GM23338 (cell line): Measurements from ENCODE around the gene PDE4D. TPM values are rescaled to one million over a fixed set of nuclear protein-coding genes. Genes with fewer than 3 reads are reported as not detected.

ENCODE experiments used
- ATAC-seq: fragments of 200-7000 bp; cut with Tn5 transposase; 3 replicates; pipeline ENCODE4 v1.9.1; 2020
- DNase-seq: peaks from one replicate; pipeline ENCODE4 v3.0.0-alpha.2; 2015; ENCODE audit warnings: low spot score
- H2AFZ ChIP-seq: fragments of 200-600 bp; sonication (generic); 2 replicates; pipeline ENCODE4 v1.8.0; 2016; ENCODE audit warnings: antibody characterized with exemption, mild to moderate bottlenecking, moderate library complexity
- H3F3A ChIP-seq: fragments of 200-600 bp; sonication (generic); replicated peaks from 2 replicates; pipeline ENCODE4 v1.8.0; 2017; ENCODE audit warnings: antibody characterized with exemption, mixed run types, low read depth
- H3K27ac ChIP-seq: fragments of 200-600 bp; sonication (generic); 2 replicates; pipeline ENCODE4 v1.6.1; 2016; ENCODE audit warnings: low read depth
- H3K27me3 ChIP-seq: fragments of 200-600 bp; sonication (generic); 2 replicates; pipeline ENCODE4 v1.8.0; 2016; ENCODE audit warnings: mild to moderate bottlenecking, mixed run types, moderate library complexity; ENCODE audit not compliant: insufficient read depth
- H3K36me3 ChIP-seq: fragments of 200-600 bp; sonication (generic); 2 replicates; pipeline ENCODE4 v1.8.0; 2016; ENCODE audit warnings: mild to moderate bottlenecking; ENCODE audit not compliant: insufficient read depth
- H3K4me1 ChIP-seq: fragments of 200-600 bp; sonication (generic); 2 replicates; pipeline ENCODE4 v1.8.0; 2016; ENCODE audit warnings: mild to moderate bottlenecking, moderate library complexity; ENCODE audit not compliant: insufficient read depth
- H3K4me2 ChIP-seq: fragments of 200-600 bp; sonication (generic); 2 replicates; pipeline ENCODE4 v1.7.1; 2017; ENCODE audit warnings: mixed run types
- H3K4me3 ChIP-seq: fragments of 200-600 bp; sonication (generic); 2 replicates; pipeline ENCODE4 v1.6.1; 2016; ENCODE audit warnings: mixed run types
- H3K79me2 ChIP-seq: fragments of 200-600 bp; sonication (generic); replicated peaks from 2 replicates; pipeline ENCODE4 v1.8.0; 2017; ENCODE audit warnings: mild to moderate bottlenecking; ENCODE audit not compliant: insufficient read depth
- H3K9me2 ChIP-seq: fragments of 200-600 bp; sonication (generic); 2 replicates; pipeline ENCODE4 v1.8.0; 2017; ENCODE audit not compliant: insufficient read depth
- H4K20me1 ChIP-seq: fragments of 200-600 bp; sonication (generic); replicated peaks from 2 replicates; pipeline ENCODE4 v1.8.0; 2017; ENCODE audit warnings: mild to moderate bottlenecking; ENCODE audit not compliant: insufficient read depth
- H3K27ac Mint-ChIP-seq: 2 replicates; pipeline ENCODE4 v1.8.0; 2020; ENCODE audit warnings: inconsistent platforms, mild to moderate bottlenecking, moderate library complexity, mixed read lengths
- H3K27me3 Mint-ChIP-seq: 3 replicates; pipeline ENCODE4 v1.8.0; 2022; ENCODE audit warnings: low read depth, mild to moderate bottlenecking, moderate library complexity, mixed read lengths, inconsistent platforms; ENCODE audit not compliant: insufficient read depth, poor library complexity
- H3K36me3 Mint-ChIP-seq: 3 replicates; pipeline ENCODE4 v1.8.0; 2021; ENCODE audit warnings: low read depth, mild to moderate bottlenecking, inconsistent platforms, moderate library complexity, mixed read lengths
- H3K4me1 Mint-ChIP-seq: 3 replicates; pipeline ENCODE4 v1.8.0; 2020; ENCODE audit warnings: mild to moderate bottlenecking, inconsistent platforms, mixed read lengths
- H3K4me3 Mint-ChIP-seq: 3 replicates; pipeline ENCODE4 v1.8.0; 2021; ENCODE audit warnings: moderate library complexity, mild to moderate bottlenecking, inconsistent platforms, mixed read lengths
- H3K9me3 Mint-ChIP-seq: 3 replicates; pipeline ENCODE4 v1.8.0; 2020; ENCODE audit warnings: moderate library complexity, mild to moderate bottlenecking, inconsistent platforms, mixed read lengths
- EZH2 ChIP-seq: fragments of 200-600 bp; sonication (generic); IDR thresholded peaks from one replicate; pipeline ENCODE4 v1.8.0; 2017; ENCODE audit warnings: antibody characterized with exemption, mild to moderate bottlenecking, low read depth; ENCODE audit not compliant: unreplicated experiment
- EZH2phosphoT487 ChIP-seq: fragments of 200-600 bp; sonication (generic); IDR thresholded peaks from one replicate; pipeline ENCODE4 v1.8.1; 2018; ENCODE audit warnings: antibody characterized with exemption; ENCODE audit not compliant: unreplicated experiment
- polyA plus RNA-seq: library from polyadenylated mRNA; unstranded; fragments of >200 nt; fragmentation: Nextera tagmentation; extraction: Ambion mirVana; gene quantifications from 2 replicates; pipeline ENCODE4 v1.2.1, GENCODE V29; 2016
- total RNA-seq: library from RNA; depleted of rRNA; stranded (reverse); fragments of >200 nt; shearing (Covaris generic); gene quantifications from 2 replicates; pipeline ENCODE4 v1.2.3, GENCODE V29; 2014
- TF ChIP-seq, protein P1 (sequence below): IDR thresholded peaks from one replicate; pipeline ENCODE4 v1.6.1; 2018; ENCODE audit warnings: antibody characterized with exemption; ENCODE audit not compliant: unreplicated experiment
- TF ChIP-seq, protein P2 (sequence below), 2 experiments: fragments of 200-600 bp in 1 of 2; sonication (generic) in 1 of 2; conservative IDR thresholded peaks; 2 replicates each; pipeline versions ENCODE4 v1.5.1 to v1.6.1; 2016 to 2017; ENCODE audit warnings: antibody characterized with exemption in 2 of 2, low read depth in 2 of 2, mild to moderate bottlenecking in 2 of 2, moderate library complexity in 1 of 2
- TF ChIP-seq, protein P3 (sequence below): fragments of 250-450 bp; sonication (Bioruptor Pico); IDR thresholded peaks from 2 replicates; pipeline ENCODE4 v1.5.0; 2020; ENCODE audit warnings: mild to moderate bottlenecking, moderate library complexity

The PDE4D gene
- total and polyA plus RNA-seq, 2 experiments from 2014 or later, result 2.1 to 4.7 TPM

DNA sequence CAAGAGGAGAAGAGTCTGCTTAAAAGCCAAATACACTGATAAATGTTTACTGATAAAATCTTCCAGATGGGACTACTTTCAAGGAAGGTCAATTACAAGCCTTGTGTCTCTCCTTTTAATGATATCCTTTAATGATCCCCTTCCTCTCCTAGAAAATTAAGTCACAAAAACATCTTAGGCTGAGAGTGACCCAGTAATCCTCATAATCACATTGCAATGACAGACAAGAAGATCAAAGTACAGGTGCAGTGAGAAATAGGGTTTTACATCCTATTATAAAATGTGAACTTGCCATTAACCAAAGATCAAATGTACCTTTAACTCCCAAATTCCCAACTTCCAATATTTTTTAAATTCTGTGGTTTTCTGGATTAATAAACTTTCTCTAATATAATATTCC, 795.8 kb downstream of the PDE4D start (continued):
- TF ChIP-seq EZH2phosphoT487, result no peak

DNA sequence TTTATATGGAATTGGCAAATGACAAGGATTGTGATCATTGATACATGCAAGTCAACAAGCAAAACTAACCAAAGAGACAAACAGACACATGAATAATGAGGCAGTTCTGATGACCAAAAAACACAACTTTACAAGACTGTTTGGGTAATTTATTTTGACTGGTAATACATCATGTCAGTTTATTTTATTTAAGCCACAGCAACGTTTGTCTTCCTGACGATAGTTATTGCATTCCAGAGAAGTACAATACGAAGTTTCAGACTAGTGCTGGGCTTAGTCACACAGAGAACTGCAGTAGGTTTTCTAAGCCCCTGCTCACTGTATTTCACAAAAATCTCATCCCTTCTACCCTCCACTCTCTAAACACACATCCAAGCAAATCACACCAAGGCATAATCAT, 796.4 kb downstream of the PDE4D start:
- no peak overlapping the region for H3K4me2 ChIP-seq
- no peak for DNase-seq
- no peaks in the 10 kb centered on the region for H3K36me3 ChIP-seq
- no peaks in the 10 kb centered on the region for H4K20me1 ChIP-seq
- Mint-ChIP-seq H3K36me3 (no peaks in the 10 kb centered on the region), H3K27ac (no peak overlapping the region), H3K4me3 (no peak overlapping the region), H3K9me3 (no peaks in the 10 kb centered on the region), H3K4me1 (peaks cover 8% of the 10 kb centered on the region), H3K27me3 (peaks cover 2% of the 10 kb centered on the region)
- no peaks in the 10 kb centered on the region for H3K9me2 ChIP-seq
- H3F3A ChIP-seq, result no peaks in the 10 kb centered on the region
- no peak for ATAC-seq
- no peaks in the 10 kb centered on the region for H3K79me2 ChIP-seq
- H3K4me1 ChIP-seq, result peaks cover 9% of the 10 kb centered on the region; the same call in 1 of the 2 replicates
- no peaks in the 10 kb centered on the region for H3K27me3 ChIP-seq
- H2AFZ ChIP-seq, result peak overlapping the region; percentile 52; the same call in 1 of the 2 replicates
- TF ChIP-seq, protein P1, sequence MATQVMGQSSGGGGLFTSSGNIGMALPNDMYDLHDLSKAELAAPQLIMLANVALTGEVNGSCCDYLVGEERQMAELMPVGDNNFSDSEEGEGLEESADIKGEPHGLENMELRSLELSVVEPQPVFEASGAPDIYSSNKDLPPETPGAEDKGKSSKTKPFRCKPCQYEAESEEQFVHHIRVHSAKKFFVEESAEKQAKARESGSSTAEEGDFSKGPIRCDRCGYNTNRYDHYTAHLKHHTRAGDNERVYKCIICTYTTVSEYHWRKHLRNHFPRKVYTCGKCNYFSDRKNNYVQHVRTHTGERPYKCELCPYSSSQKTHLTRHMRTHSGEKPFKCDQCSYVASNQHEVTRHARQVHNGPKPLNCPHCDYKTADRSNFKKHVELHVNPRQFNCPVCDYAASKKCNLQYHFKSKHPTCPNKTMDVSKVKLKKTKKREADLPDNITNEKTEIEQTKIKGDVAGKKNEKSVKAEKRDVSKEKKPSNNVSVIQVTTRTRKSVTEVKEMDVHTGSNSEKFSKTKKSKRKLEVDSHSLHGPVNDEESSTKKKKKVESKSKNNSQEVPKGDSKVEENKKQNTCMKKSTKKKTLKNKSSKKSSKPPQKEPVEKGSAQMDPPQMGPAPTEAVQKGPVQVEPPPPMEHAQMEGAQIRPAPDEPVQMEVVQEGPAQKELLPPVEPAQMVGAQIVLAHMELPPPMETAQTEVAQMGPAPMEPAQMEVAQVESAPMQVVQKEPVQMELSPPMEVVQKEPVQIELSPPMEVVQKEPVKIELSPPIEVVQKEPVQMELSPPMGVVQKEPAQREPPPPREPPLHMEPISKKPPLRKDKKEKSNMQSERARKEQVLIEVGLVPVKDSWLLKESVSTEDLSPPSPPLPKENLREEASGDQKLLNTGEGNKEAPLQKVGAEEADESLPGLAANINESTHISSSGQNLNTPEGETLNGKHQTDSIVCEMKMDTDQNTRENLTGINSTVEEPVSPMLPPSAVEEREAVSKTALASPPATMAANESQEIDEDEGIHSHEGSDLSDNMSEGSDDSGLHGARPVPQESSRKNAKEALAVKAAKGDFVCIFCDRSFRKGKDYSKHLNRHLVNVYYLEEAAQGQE, result no peak
- TF ChIP-seq, protein P2, sequence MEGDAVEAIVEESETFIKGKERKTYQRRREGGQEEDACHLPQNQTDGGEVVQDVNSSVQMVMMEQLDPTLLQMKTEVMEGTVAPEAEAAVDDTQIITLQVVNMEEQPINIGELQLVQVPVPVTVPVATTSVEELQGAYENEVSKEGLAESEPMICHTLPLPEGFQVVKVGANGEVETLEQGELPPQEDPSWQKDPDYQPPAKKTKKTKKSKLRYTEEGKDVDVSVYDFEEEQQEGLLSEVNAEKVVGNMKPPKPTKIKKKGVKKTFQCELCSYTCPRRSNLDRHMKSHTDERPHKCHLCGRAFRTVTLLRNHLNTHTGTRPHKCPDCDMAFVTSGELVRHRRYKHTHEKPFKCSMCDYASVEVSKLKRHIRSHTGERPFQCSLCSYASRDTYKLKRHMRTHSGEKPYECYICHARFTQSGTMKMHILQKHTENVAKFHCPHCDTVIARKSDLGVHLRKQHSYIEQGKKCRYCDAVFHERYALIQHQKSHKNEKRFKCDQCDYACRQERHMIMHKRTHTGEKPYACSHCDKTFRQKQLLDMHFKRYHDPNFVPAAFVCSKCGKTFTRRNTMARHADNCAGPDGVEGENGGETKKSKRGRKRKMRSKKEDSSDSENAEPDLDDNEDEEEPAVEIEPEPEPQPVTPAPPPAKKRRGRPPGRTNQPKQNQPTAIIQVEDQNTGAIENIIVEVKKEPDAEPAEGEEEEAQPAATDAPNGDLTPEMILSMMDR (conservative IDR thresholded peaks at IDR 0.05; ENCODE audit: low read depth in 2 of 2), result no peak
- TF ChIP-seq EZH2phosphoT487 (no peak), EZH2 (no peak)
- H3K27ac ChIP-seq, result no peak overlapping the region
- H3K4me3 ChIP-seq, result no peak overlapping the region

DNA sequence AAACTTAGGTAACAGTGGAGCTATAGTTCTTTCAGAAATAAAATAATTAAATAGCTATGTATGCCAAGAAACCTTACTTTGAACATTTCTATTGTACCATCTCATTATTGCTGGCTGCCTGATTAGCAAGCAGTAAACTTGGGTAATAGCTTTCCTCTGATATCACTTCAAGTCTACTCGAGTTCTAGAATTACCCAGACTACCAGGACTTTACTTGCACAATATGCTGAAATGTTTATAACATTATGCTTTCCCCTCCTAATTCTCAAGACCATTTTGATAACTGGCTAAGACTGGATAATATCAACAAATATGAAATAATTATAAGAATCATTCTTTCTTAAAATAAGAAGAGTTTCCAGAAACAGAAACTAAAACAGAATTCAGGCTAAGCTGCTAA, 798.0 kb downstream of the PDE4D start:
- Mint-ChIP-seq H3K27me3 (peaks cover 2% of the 10 kb centered on the region), H3K4me1 (peaks cover 8% of the 10 kb centered on the region), H3K27ac (no peak overlapping the region), H3K4me3 (no peak overlapping the region), H3K36me3 (no peaks in the 10 kb centered on the region), H3K9me3 (no peaks in the 10 kb centered on the region)
- Histone ChIP-seq H4K20me1 (no peaks in the 10 kb centered on the region), H3K4me3 (no peak overlapping the region), H3K27me3 (no peaks in the 10 kb centered on the region), H3K27ac (no peak overlapping the region), H3K36me3 (no peaks in the 10 kb centered on the region), H3K4me1 (peaks cover 10% of the 10 kb centered on the region; the same call in 1 of the 2 replicates), H3F3A (no peaks in the 10 kb centered on the region), H3K79me2 (no peaks in the 10 kb centered on the region), H3K9me2 (no peaks in the 10 kb centered on the region), H3K4me2 (no peak overlapping the region), H2AFZ (no peak overlapping the region)
- DNase-seq (no peak), ATAC-seq (no peak)
- TF ChIP-seq, protein P2 (conservative IDR thresholded peaks at IDR 0.05; ENCODE audit: low read depth in 2 of 2), result no peak
- TF ChIP-seq, protein P3, sequence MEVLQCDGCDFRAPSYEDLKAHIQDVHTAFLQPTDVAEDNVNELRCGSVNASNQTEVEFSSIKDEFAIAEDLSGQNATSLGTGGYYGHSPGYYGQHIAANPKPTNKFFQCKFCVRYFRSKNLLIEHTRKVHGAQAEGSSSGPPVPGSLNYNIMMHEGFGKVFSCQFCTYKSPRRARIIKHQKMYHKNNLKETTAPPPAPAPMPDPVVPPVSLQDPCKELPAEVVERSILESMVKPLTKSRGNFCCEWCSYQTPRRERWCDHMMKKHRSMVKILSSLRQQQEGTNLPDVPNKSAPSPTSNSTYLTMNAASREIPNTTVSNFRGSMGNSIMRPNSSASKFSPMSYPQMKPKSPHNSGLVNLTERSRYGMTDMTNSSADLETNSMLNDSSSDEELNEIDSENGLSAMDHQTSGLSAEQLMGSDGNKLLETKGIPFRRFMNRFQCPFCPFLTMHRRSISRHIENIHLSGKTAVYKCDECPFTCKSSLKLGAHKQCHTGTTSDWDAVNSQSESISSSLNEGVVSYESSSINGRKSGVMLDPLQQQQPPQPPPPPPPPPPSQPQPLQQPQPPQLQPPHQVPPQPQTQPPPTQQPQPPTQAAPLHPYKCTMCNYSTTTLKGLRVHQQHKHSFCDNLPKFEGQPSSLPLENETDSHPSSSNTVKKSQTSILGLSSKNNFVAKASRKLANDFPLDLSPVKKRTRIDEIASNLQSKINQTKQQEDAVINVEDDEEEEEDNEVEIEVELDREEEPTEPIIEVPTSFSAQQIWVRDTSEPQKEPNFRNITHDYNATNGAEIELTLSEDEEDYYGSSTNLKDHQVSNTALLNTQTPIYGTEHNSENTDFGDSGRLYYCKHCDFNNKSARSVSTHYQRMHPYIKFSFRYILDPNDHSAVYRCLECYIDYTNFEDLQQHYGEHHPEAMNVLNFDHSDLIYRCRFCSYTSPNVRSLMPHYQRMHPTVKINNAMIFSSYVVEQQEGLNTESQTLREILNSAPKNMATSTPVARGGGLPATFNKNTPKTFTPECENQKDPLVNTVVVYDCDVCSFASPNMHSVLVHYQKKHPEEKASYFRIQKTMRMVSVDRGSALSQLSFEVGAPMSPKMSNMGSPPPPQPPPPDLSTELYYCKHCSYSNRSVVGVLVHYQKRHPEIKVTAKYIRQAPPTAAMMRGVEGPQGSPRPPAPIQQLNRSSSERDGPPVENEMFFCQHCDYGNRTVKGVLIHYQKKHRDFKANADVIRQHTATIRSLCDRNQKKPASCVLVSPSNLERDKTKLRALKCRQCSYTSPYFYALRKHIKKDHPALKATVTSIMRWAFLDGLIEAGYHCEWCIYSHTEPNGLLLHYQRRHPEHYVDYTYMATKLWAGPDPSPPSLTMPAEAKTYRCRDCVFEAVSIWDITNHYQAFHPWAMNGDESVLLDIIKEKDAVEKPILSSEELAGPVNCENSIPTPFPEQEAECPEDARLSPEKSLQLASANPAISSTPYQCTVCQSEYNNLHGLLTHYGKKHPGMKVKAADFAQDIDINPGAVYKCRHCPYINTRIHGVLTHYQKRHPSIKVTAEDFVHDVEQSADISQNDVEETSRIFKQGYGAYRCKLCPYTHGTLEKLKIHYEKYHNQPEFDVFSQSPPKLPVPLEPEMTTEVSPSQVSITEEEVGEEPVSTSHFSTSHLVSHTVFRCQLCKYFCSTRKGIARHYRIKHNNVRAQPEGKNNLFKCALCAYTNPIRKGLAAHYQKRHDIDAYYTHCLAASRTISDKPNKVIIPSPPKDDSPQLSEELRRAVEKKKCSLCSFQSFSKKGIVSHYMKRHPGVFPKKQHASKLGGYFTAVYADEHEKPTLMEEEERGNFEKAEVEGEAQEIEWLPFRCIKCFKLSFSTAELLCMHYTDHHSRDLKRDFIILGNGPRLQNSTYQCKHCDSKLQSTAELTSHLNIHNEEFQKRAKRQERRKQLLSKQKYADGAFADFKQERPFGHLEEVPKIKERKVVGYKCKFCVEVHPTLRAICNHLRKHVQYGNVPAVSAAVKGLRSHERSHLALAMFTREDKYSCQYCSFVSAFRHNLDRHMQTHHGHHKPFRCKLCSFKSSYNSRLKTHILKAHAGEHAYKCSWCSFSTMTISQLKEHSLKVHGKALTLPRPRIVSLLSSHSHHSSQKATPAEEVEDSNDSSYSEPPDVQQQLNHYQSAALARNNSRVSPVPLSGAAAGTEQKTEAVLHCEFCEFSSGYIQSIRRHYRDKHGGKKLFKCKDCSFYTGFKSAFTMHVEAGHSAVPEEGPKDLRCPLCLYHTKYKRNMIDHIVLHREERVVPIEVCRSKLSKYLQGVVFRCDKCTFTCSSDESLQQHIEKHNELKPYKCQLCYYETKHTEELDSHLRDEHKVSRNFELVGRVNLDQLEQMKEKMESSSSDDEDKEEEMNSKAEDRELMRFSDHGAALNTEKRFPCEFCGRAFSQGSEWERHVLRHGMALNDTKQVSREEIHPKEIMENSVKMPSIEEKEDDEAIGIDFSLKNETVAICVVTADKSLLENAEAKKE (CRISPR knock-in tag), result no peak
